ENCODE data around the gene C1orf87.

DNA sequence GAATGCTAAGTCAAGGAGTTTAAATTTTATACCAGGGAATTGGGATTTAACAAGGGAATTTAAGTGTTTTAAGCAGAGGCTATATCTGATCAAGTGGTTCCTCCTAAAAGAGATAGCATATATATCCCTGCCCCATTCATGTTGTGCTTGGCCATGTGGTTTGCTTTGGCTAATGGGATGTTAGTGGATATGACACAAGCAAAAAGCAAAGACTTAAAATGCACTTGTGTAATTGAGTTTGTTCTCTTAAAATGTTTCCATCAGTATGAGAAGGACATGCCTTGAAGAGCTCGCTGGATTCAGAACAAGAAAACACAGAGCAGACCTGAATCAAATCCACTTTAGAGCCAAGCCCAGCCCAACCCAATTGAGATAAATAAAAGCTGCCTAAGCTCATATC is 22.4 kb downstream of the C1orf87 start:
- TF ChIP-seq, protein P1, sequence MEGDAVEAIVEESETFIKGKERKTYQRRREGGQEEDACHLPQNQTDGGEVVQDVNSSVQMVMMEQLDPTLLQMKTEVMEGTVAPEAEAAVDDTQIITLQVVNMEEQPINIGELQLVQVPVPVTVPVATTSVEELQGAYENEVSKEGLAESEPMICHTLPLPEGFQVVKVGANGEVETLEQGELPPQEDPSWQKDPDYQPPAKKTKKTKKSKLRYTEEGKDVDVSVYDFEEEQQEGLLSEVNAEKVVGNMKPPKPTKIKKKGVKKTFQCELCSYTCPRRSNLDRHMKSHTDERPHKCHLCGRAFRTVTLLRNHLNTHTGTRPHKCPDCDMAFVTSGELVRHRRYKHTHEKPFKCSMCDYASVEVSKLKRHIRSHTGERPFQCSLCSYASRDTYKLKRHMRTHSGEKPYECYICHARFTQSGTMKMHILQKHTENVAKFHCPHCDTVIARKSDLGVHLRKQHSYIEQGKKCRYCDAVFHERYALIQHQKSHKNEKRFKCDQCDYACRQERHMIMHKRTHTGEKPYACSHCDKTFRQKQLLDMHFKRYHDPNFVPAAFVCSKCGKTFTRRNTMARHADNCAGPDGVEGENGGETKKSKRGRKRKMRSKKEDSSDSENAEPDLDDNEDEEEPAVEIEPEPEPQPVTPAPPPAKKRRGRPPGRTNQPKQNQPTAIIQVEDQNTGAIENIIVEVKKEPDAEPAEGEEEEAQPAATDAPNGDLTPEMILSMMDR (IDR thresholded peaks at IDR 0.05; ENCODE audit: low read length), result no peak
- TF ChIP-seq EZH2phosphoT487 (IDR thresholded peaks at IDR 0.05; ENCODE audit: low read length), result no peak
